Heart right ventricle (tissue), 16 donors: ENCODE measurements around the gene ZNF503. TPM values are rescaled to one million over a fixed set of nuclear protein-coding genes. Genes with fewer than 3 reads are reported as not detected.

Source experiments
- ATAC-seq, 8 donors: fragments of 200-7000 bp; cut with Tn5 transposase; one replicate each; pipeline ENCODE4 v1.9.1; 2020; ENCODE audit warnings: mild to moderate bottlenecking in 8 of 8, moderate library complexity in 8 of 8, moderate number of reproducible peaks in 1 of 8
- DNase-seq, 2 donors: peaks; one replicate each; pipeline ENCODE4 v3.0.0-alpha.2; 2020
- H3K27ac ChIP-seq, 10 donors: fragments of 200-600 bp; sonication (generic) in 2 of 10; one replicate each; pipeline versions ENCODE4 v1.5.0 to v1.8.0; 2020 to 2022; ENCODE audit warnings: mild to moderate bottlenecking in 3 of 10
- H3K27me3 ChIP-seq, 7 donors: fragments of 200-600 bp; one replicate each; pipeline ENCODE4 v1.8.0; 2021 to 2022; ENCODE audit warnings: mild to moderate bottlenecking in 2 of 7
- H3K36me3 ChIP-seq, 9 donors: fragments of 200-600 bp; sonication (generic) in 1 of 9; one replicate each; pipeline versions ENCODE4 v1.5.0 to v1.8.0; 2020 to 2022; ENCODE audit warnings: mild to moderate bottlenecking in 2 of 9
- H3K4me1 ChIP-seq, 9 donors: fragments of 200-600 bp; sonication (generic) in 1 of 9; one replicate each; pipeline versions ENCODE4 v1.5.0 to v1.8.0; 2020 to 2022; ENCODE audit warnings: mild to moderate bottlenecking in 4 of 9
- H3K4me3 ChIP-seq, 10 donors: fragments of 200-600 bp; sonication (generic) in 2 of 10; one replicate each; pipeline versions ENCODE4 v1.5.0 to v1.8.0; 2020 to 2022; ENCODE audit warnings: mild to moderate bottlenecking in 7 of 10, moderate library complexity in 2 of 10
- H3K9me3 ChIP-seq, 11 donors: fragments of 200-600 bp in 10 of 11; sonication (generic) in 2 of 11; one replicate each; pipeline versions ENCODE4 v1.5.0 to v1.8.0; 2013 to 2022; ENCODE audit warnings: mild to moderate bottlenecking in 2 of 11, control low read depth in 1 of 11, moderate library complexity in 1 of 11
- WGBS, 2 donors: extraction: QIAGEN DNeasy Blood & Tissue Kit; methylation state at CpG; one replicate each; pipeline ENCODE4 v1.1.7; 2013; ENCODE audit warnings: inconsistent platforms in 1 of 2; 5-methylcytosine and 5-hydroxymethylcytosine counted together
- intact Hi-C, 10 donors: fragments of 100-400 bp; cut with DNase I; formaldehyde crosslinking; loops; one replicate each; pipeline versions ENCODE4 v1.11.1 to v1.14.2; 2022
- polyA plus RNA-seq, 2 donors: library from polyadenylated mRNA; stranded (reverse); fragments of 200-250 nt; gene quantifications; one replicate each; pipeline ENCODE4 v1.2.3, GENCODE V29; 2013
- total RNA-seq, 10 donors: library from RNA; stranded (reverse); fragmentation: NEBNext Ultra II Directional in 3 of 10; extraction: Animal tissue kit (Norgen Biotek cat#: 25700) in 3 of 10; gene quantifications; one replicate each; pipeline versions ENCODE4 v1.2.1 to v1.2.4, GENCODE V29; 2021 to 2023
- TF ChIP-seq, protein P1 (sequence below), 9 donors: fragments of 200-600 bp; sonication (generic) in 2 of 9; IDR thresholded peaks; one replicate each; pipeline versions ENCODE4 v1.5.0 to v1.8.0; 2021 to 2022; ENCODE audit warnings: antibody characterized with exemption in 9 of 9, mild to moderate bottlenecking in 5 of 9, moderate library complexity in 1 of 9
- donor health status: Arrhythmogenic right ventricular cardiomyopathy.
- donor health status: ischemic (EF 13 %, LVEDD 7.1; RV severe dilation, severe dysfunction).
- donor health status: healthy with polysubstance abuse.
- donor health status: DM: no; HTN: yes; CAD: no.
- donor health status: DM: no; HTN: no; CAD: no.
- donor health status: ischemic (EF 25% LVEDD 6.9; RV normal size, moderate dysfunction).
- donor health status: ischemic (EF 25% LVEDD 5.7; RV mildly dilated, moderate dysfunction).
- donor health status: healthy.
- donor health status: DM: yes; HTN: yes; CAD: no.
- donor health status: Ischemic cardiomyopathy.
- donor health status: ischemic (EF 35%, LVEDD 5.7; RV mildly dilated, moderate dysfunction).
- donor health status: nonischemic (EF 11% LVEDD 7.7; RV severe dilation, severe dysfunction).
- donor health status: DM: yes; HTN: yes; CAD: no.
- donor health status: PGD.
- donor health status: ischemic (EF 29% LVEDD 5.4; RV normal size, mild dysfunction).
- donor health status: nonischemic (EF 23%, LVEDD 6.1; RV moderate dilation, normal function).

Gene ZNF503
- total and polyA plus RNA-seq, 12 donors = 2.5 to 9.7 (median 4.5) TPM

DNA sequence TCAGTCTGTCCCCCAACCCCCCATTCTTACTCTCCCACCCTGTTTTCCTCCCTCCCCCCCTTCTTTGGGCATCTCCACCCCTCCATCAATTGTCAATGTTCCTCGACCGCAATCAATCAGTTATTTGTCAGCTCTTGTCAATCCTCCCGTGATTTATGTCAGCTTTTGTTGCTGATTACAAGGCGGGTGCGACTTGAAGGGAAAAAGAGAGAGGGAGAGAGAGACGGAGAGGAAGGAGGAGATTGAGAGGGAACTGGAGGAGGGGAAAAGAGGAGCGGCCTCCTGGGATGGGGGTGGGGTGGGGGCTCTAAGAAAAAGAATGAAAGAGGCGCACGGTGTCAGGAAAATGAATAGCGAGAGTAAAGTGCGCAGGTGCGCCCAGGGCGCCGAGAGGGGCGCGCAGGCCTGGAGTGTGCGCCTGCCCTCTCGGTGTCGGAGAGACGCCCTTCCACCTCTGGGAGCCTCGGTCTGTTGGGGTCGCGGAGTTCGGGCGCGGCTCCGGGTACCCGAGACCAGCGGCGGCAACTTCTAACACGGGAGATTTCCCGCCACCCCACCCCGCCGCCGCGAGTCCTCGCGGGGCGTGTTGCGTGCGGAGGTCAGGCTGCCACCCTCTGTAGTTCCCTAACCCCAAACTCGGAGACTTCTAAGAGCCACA lies 1.1 kb upstream of the ZNF503 start:
- peak; percentile 31 to 35 for DNase-seq
- TF ChIP-seq, protein P1, sequence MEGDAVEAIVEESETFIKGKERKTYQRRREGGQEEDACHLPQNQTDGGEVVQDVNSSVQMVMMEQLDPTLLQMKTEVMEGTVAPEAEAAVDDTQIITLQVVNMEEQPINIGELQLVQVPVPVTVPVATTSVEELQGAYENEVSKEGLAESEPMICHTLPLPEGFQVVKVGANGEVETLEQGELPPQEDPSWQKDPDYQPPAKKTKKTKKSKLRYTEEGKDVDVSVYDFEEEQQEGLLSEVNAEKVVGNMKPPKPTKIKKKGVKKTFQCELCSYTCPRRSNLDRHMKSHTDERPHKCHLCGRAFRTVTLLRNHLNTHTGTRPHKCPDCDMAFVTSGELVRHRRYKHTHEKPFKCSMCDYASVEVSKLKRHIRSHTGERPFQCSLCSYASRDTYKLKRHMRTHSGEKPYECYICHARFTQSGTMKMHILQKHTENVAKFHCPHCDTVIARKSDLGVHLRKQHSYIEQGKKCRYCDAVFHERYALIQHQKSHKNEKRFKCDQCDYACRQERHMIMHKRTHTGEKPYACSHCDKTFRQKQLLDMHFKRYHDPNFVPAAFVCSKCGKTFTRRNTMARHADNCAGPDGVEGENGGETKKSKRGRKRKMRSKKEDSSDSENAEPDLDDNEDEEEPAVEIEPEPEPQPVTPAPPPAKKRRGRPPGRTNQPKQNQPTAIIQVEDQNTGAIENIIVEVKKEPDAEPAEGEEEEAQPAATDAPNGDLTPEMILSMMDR (IDR thresholded peaks at IDR 0.05) = no peak
- Histone ChIP-seq H3K4me1 (peaks cover 5 to 65% (median 48%) of the 10 kb centered on the region in 9 donors), H3K9me3 (no peaks in the 10 kb centered on the region), H3K27ac (peak overlapping the region; percentile 85 to 99 (median 94)), H3K4me3 (peak overlapping the region; percentile 53 to 94 (median 88)), H3K36me3 (peaks cover 0 to 17% (median 7%) of the 10 kb centered on the region in 9 donors), H3K27me3 (peaks cover 0 to 64% (median 30%) of the 10 kb centered on the region in 7 donors)
- peak in 5 of 8 donors; percentile 6 to 12 (median 9) for ATAC-seq
- 1% methylated on average over 39 to 42 of the region's 42 CpGs for WGBS, 2 donors
- intact Hi-C loops = loop anchor here in 7 of 10 donors (2.0 to 10.0 kb wide), 23 partner anchors 140 to 1602 kb away; no protein-coding TSS in a partner anchor

DNA sequence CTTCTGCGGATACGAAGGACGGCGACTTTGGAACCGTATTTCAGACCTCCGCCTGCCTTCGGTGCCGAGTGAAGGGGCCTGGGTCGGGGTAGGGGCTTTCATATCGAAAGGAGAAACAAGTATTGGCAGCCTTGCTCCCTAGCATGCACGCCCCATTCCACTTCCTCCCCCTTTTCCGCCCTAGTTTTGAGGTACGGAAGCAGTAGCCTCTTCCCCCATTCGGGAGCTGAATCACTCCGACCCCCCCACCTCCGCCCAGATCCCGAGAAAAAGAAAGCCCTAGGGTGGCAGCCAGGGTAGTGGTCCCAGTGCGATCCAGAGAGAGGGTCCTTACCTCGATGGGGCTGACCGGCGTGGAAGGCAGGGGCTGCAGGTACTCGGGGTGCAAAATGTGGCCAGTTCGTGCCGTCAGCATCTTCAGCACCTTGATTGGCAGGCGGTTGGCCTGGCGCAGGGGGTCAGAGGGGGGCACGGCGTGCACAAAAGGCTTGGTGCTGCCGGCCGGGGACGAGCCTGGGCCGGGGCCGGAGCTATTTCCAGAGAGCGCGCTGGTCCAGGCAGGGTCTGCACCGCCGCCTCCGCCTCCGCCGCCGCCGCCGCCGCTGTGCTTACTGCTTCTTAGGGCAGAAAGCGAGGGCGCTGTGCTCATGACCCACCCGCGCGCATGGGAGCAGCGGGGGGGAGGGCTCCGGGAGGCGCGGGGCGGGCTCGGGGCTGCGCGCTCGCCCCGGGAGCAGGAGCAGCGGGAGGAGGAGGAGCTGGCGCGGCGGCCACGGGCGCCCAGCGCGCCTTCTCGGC lies 594 bp downstream of the ZNF503 start:
- 0% methylated on average over 58 to 68 of the region's 68 CpGs for WGBS, 2 donors
- DNase-seq (peak; percentile 54 to 67), ATAC-seq (peak in 6 of 8 donors; percentile 0 to 29 (median 17))
- H3K4me3 ChIP-seq = peak overlapping the region; percentile 85 to 98 (median 90)
- H3K27me3 ChIP-seq = peaks cover 0 to 64% (median 36%) of the 10 kb centered on the region in 7 donors
- peak overlapping the region; percentile 85 to 99 (median 94) for H3K27ac ChIP-seq
- H3K36me3 ChIP-seq = peaks cover 0 to 17% (median 7%) of the 10 kb centered on the region in 9 donors
- no peaks in the 10 kb centered on the region for H3K9me3 ChIP-seq
- H3K4me1 ChIP-seq = peaks cover 5 to 66% (median 53%) of the 10 kb centered on the region in 9 donors
- intact Hi-C loops = loop anchor here in 7 of 10 donors (2.0 to 10.0 kb wide), 26 partner anchors 141 to 1604 kb away; no protein-coding TSS in a partner anchor
- TF ChIP-seq, protein P1 (IDR thresholded peaks at IDR 0.05) = no peak

DNA sequence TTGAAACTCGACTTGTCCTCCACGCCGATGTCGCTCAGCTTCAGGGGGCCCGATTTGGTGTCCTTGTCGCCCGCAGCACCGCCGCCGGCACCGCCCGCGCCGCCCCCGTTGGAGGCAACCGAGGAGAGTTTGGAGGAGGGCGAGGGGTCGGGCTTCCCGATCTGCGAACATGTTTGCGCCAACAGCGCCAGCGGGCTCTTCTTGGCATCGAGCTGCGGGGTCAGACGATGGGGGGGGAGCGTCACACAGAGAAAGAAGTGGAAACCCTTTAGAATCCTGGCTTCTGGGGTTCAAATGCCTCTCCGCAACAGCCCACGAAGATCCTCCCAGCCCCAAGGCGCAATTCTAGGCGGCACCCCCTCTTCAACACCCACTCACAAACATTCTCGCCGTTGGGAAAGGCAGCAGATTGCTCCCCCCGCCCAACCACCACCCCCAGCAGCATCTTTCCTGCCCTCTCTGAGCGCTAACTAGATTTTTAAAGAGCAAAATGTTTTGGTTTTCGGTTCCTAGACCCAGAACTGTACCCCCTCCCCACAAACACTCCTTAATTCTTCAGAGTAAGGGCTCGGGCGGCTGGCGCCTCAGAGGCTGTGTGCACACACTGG lies 1.3 kb downstream of the ZNF503 start:
- ATAC-seq = no peak
- Histone ChIP-seq H3K27me3 (peaks cover 0 to 64% (median 32%) of the 10 kb centered on the region in 7 donors), H3K9me3 (no peaks in the 10 kb centered on the region), H3K4me1 (peaks cover 5 to 65% (median 47%) of the 10 kb centered on the region in 9 donors), H3K4me3 (peak overlapping the region; percentile 85 to 98 (median 90)), H3K36me3 (peaks cover 0 to 17% (median 7%) of the 10 kb centered on the region in 9 donors), H3K27ac (peak overlapping the region; percentile 85 to 99 (median 94))
- TF ChIP-seq, protein P1 (IDR thresholded peaks at IDR 0.05) = no peak
- WGBS, 2 donors = 0 to 1% methylated on average over 39 of the region's 39 CpGs
- DNase-seq = peak in 1 of 2 donors; percentile 31
- intact Hi-C loops = loop anchor here in 7 of 10 donors (2.0 to 10.0 kb wide), 26 partner anchors 142 to 1605 kb away; no protein-coding TSS in a partner anchor
